Body of pancreas (tissue), 4 donors: Measurements from ENCODE around the gene KIAA0319L. TPM values are rescaled to one million over a fixed set of nuclear protein-coding genes. Genes with fewer than 3 reads are reported as not detected.

ENCODE experiments used
- ATAC-seq: fragments of 150-250 bp; one replicate; pipeline ENCODE4 v1.9.1; 2016
- DNase-seq, 4 donors: peaks; one replicate each; pipeline ENCODE4 v3.0.0-alpha.2; 2019
- H3K27ac ChIP-seq, 4 donors: fragments of 200-600 bp; sonication (generic); 1 replicate in 3 of 4; 2 replicates in 1 of 4; pipeline versions ENCODE4 v1.5.1 to v1.6.1; 2016 to 2019; ENCODE audit warnings: mild to moderate bottlenecking in 1 of 4, mixed read lengths in 1 of 4, moderate library complexity in 1 of 4
- H3K27me3 ChIP-seq, 2 donors: fragments of 200-600 bp; sonication (generic); one replicate each; pipeline ENCODE4 v1.6.0; 2016; ENCODE audit warnings: mild to moderate bottlenecking in 1 of 2
- H3K36me3 ChIP-seq, 2 donors: fragments of 200-600 bp; sonication (generic); replicated peaks in 1 of 2; 2 replicates each; pipeline ENCODE4 v1.5.1; 2016; ENCODE audit warnings: low read depth in 2 of 2; ENCODE audit not compliant: insufficient read depth in 1 of 2
- H3K4me1 ChIP-seq: fragments of 200-600 bp; sonication (generic); one replicate; pipeline ENCODE4 v1.6.0; 2016
- H3K4me3 ChIP-seq, 2 donors: fragments of 200-600 bp; sonication (generic); 1 replicate in 1 of 2; 2 replicates in 1 of 2; pipeline ENCODE4 v1.5.1; 2016 to 2019
- H3K9me3 ChIP-seq, 3 donors: fragments of 200-600 bp; sonication (generic); 1 replicate in 2 of 3; 2 replicates in 1 of 3; pipeline ENCODE4 v1.5.1; 2016
- POLR2A ChIP-seq, 3 donors: fragments of 450-650 bp; IDR thresholded peaks; one replicate each; pipeline ENCODE4 v1.6.1; 2016; ENCODE audit warnings: antibody characterized with exemption in 3 of 3, mild to moderate bottlenecking in 2 of 3
- WGBS, 2 donors: methylation state at CpG; one replicate each; pipeline ENCODE4 v1.1.5; 2017; 5-methylcytosine and 5-hydroxymethylcytosine counted together
- intact Hi-C: fragments of 100-400 bp; cut with DNase I; formaldehyde crosslinking; loops from one replicate; pipeline ENCODE4 v1.15.1; 2023
- total RNA-seq, 2 donors: library from RNA; depleted of rRNA; stranded (reverse); fragments of >200 nt; gene quantifications; one replicate each; pipeline ENCODE4 v1.1.0, GENCODE V29; 2016
- TF ChIP-seq, protein P1 (sequence below), 7 experiments: fragments of 450-650 bp in 4 of 7; fragments of 200-600 bp in 3 of 7; sonication (generic) in 3 of 7; IDR thresholded peaks; one replicate each; pipeline ENCODE4 v1.5.1; 2016 to 2019; ENCODE audit warnings: antibody characterized with exemption in 7 of 7

KIAA0319L gene
- total RNA-seq, 2 donors from 2014 or later, result 61.0 to 74.5 TPM

- Histone ChIP-seq H3K27ac (no peak overlapping the region), H3K27me3 (no peaks in the 10 kb centered on the region), H3K4me1 (no peaks in the 10 kb centered on the region), H3K36me3 (peaks cover 0 to 21% of the 10 kb centered on the region in 2 donors), H3K4me3 (no peak overlapping the region), H3K9me3 (no peaks in the 10 kb centered on the region)
- 95 to 100% methylated on average over 3 of the region's 3 CpGs for WGBS, 2 donors
- no peak for TF ChIP-seq POLR2A (IDR thresholded peaks at IDR 0.05)
- TF ChIP-seq, protein P1, sequence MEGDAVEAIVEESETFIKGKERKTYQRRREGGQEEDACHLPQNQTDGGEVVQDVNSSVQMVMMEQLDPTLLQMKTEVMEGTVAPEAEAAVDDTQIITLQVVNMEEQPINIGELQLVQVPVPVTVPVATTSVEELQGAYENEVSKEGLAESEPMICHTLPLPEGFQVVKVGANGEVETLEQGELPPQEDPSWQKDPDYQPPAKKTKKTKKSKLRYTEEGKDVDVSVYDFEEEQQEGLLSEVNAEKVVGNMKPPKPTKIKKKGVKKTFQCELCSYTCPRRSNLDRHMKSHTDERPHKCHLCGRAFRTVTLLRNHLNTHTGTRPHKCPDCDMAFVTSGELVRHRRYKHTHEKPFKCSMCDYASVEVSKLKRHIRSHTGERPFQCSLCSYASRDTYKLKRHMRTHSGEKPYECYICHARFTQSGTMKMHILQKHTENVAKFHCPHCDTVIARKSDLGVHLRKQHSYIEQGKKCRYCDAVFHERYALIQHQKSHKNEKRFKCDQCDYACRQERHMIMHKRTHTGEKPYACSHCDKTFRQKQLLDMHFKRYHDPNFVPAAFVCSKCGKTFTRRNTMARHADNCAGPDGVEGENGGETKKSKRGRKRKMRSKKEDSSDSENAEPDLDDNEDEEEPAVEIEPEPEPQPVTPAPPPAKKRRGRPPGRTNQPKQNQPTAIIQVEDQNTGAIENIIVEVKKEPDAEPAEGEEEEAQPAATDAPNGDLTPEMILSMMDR (IDR thresholded peaks at IDR 0.05), result no peak
- ATAC-seq (no peak), DNase-seq (no peak)
- intact Hi-C loops, result no loop called here
Measured at GRCh38 chr1:35600593-35600992, 43.4 kb upstream of the KIAA0319L start.

GRCh38 chr1:35599411-35599810, 42.2 kb upstream of the KIAA0319L start:
- Histone ChIP-seq H3K27me3 (no peaks in the 10 kb centered on the region), H3K27ac (no peak overlapping the region), H3K4me1 (no peaks in the 10 kb centered on the region), H3K36me3 (peaks cover 0 to 14% of the 10 kb centered on the region in 2 donors), H3K9me3 (no peaks in the 10 kb centered on the region), H3K4me3 (no peak overlapping the region)
- DNase-seq, result no peak
- TF ChIP-seq, protein P1 (IDR thresholded peaks at IDR 0.05), result no peak
- TF ChIP-seq POLR2A (IDR thresholded peaks at IDR 0.05), result no peak
- ATAC-seq, result no peak
- intact Hi-C loops, result no loop called here
- WGBS, 2 donors, result 88 to 92% methylated on average over 3 of the region's 3 CpGs

GRCh38 chr1:35598895-35599294, 41.7 kb upstream of the KIAA0319L start:
- no peak for ATAC-seq
- intact Hi-C loops, result no loop called here
- Histone ChIP-seq H3K27ac (no peak overlapping the region), H3K27me3 (no peaks in the 10 kb centered on the region), H3K4me3 (no peak overlapping the region), H3K4me1 (no peaks in the 10 kb centered on the region), H3K9me3 (no peaks in the 10 kb centered on the region), H3K36me3 (peaks cover 0 to 14% of the 10 kb centered on the region in 2 donors)
- TF ChIP-seq, protein P1 (IDR thresholded peaks at IDR 0.05), result no peak
- TF ChIP-seq POLR2A (IDR thresholded peaks at IDR 0.05), result no peak
- 80 to 86% methylated on average over 2 of the region's 2 CpGs for WGBS, 2 donors
- DNase-seq, result no peak

- no peak for TF ChIP-seq POLR2A (IDR thresholded peaks at IDR 0.05)
- TF ChIP-seq, protein P1 (IDR thresholded peaks at IDR 0.05), result no peak
- Histone ChIP-seq H3K9me3 (no peaks in the 10 kb centered on the region), H3K4me1 (no peaks in the 10 kb centered on the region), H3K4me3 (no peak overlapping the region), H3K27me3 (no peaks in the 10 kb centered on the region), H3K27ac (no peak overlapping the region), H3K36me3 (peaks cover 0 to 6% of the 10 kb centered on the region in 2 donors)
- intact Hi-C loops, result no loop called here
- ATAC-seq, result no peak
- no peak for DNase-seq
- WGBS, 2 donors, result 90 to 91% methylated on average over 5 of the region's 5 CpGs
Measured at GRCh38 chr1:35597870-35598269, 40.7 kb upstream of the KIAA0319L start.

DNA sequence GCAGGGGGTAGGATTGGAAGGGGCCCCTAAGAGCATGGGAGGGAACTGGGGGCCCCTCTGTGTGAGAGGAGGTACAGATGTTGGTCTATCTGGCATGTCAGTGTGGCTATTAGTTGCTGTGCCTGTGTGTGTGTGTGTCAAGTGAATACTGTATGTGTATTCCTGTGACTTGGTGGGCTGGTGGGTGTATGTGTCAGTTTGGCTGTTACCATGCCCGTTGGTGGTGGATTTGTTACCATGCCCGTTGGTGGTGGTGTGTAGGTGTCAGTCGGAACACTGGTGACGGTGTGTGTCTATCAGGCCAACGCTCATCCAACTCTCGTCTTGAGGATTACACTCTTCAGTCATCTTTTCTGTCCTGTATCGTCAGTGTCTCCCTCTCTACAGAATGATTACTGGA, 38.5 kb upstream of the KIAA0319L start:
- intact Hi-C loops, result no loop called here
- WGBS, 2 donors, result 84 to 92% methylated on average over 7 of the region's 7 CpGs
- DNase-seq (no peak), ATAC-seq (no peak)
- H3K27ac ChIP-seq, result no peak overlapping the region
- no peaks in the 10 kb centered on the region for H3K36me3 ChIP-seq
- TF ChIP-seq POLR2A (IDR thresholded peaks at IDR 0.05), result no peak
- TF ChIP-seq, protein P1 (IDR thresholded peaks at IDR 0.05), result no peak
- H3K4me1 ChIP-seq, result no peaks in the 10 kb centered on the region
- H3K4me3 ChIP-seq, result no peak overlapping the region
- H3K9me3 ChIP-seq, result no peaks in the 10 kb centered on the region
- H3K27me3 ChIP-seq, result no peaks in the 10 kb centered on the region
